ENCODE results near the gene SPINT3.

SPINT3 gene

GRCh38 chr20:45509091-45509490 is 6.3 kb downstream of the SPINT3 start:
- TF ChIP-seq CSRNP3 (CRISPR knock-in tag; IDR thresholded peaks at IDR 0.05) = no peak
- no peak for TF ChIP-seq TCF4 (CRISPR knock-in tag; IDR thresholded peaks at IDR 0.05; ENCODE audit: borderline replicate concordance)
- no peak for TF ChIP-seq SNAI2 (CRISPR knock-in tag; IDR thresholded peaks at IDR 0.05)
- TF ChIP-seq ZC3H10 (CRISPR knock-in tag; IDR thresholded peaks at IDR 0.05) = no peak
- TF ChIP-seq ZNF565 (CRISPR knock-in tag; conservative IDR thresholded peaks at IDR 0.05; ENCODE audit: low read depth) = no peak
- TF ChIP-seq ZNF8 (CRISPR knock-in tag; IDR thresholded peaks at IDR 0.05) = no peak
- TF ChIP-seq PPARA (CRISPR knock-in tag; IDR thresholded peaks at IDR 0.05; ENCODE audit: borderline replicate concordance) = no peak
- TF ChIP-seq RARB (CRISPR knock-in tag; IDR thresholded peaks at IDR 0.05) = no peak
- TF ChIP-seq ISL1 (CRISPR knock-in tag; IDR thresholded peaks at IDR 0.05) = no peak
- no peak for TF ChIP-seq CREB5 (CRISPR knock-in tag; IDR thresholded peaks at IDR 0.05; ENCODE audit: low read depth)
- TF ChIP-seq POU6F1 (CRISPR knock-in tag; IDR thresholded peaks at IDR 0.05; ENCODE audit: borderline replicate concordance, low read depth) = no peak
- no peak for TF ChIP-seq ESRRG (CRISPR knock-in tag; IDR thresholded peaks at IDR 0.05)
- TF ChIP-seq ZFP30 (CRISPR knock-in tag; IDR thresholded peaks at IDR 0.05) = no peak
- no peak for TF ChIP-seq OSR1 (CRISPR knock-in tag; IDR thresholded peaks at IDR 0.05)
- no peak for ATAC-seq

GRCh38 chr20:45508068-45508886 is 7.1 kb downstream of the SPINT3 start:
- TF ChIP-seq ARNTL (CRISPR knock-in tag; IDR thresholded peaks at IDR 0.05; ENCODE audit: borderline replicate concordance, low read depth) (no peak), ZNF70 (CRISPR knock-in tag; IDR thresholded peaks at IDR 0.05) (no peak), PATZ1 (CRISPR knock-in tag; IDR thresholded peaks at IDR 0.05; ENCODE audit: borderline replicate concordance) (no peak), ESRRG (CRISPR knock-in tag; IDR thresholded peaks at IDR 0.05) (no peak), TCF4 (CRISPR knock-in tag; IDR thresholded peaks at IDR 0.05; ENCODE audit: borderline replicate concordance) (no peak), ZC3H10 (CRISPR knock-in tag; IDR thresholded peaks at IDR 0.05) (no peak), PPARA (CRISPR knock-in tag; IDR thresholded peaks at IDR 0.05; ENCODE audit: borderline replicate concordance) (no peak), GLIS3 (CRISPR knock-in tag; IDR thresholded peaks at IDR 0.05) (no peak), ZNF8 (CRISPR knock-in tag; IDR thresholded peaks at IDR 0.05) (no peak), OSR1 (CRISPR knock-in tag; IDR thresholded peaks at IDR 0.05) (no peak), ZNF565 (CRISPR knock-in tag; conservative IDR thresholded peaks at IDR 0.05; ENCODE audit: low read depth) (no peak), RARB (CRISPR knock-in tag; IDR thresholded peaks at IDR 0.05) (no peak), TOX (CRISPR knock-in tag; IDR thresholded peaks at IDR 0.05; ENCODE audit: borderline replicate concordance) (no peak), ISL1 (CRISPR knock-in tag; IDR thresholded peaks at IDR 0.05) (no peak)
- no peak for ATAC-seq

- TF ChIP-seq ARNTL (CRISPR knock-in tag; IDR thresholded peaks at IDR 0.05; ENCODE audit: borderline replicate concordance, low read depth) (no peak), SNAI2 (CRISPR knock-in tag; IDR thresholded peaks at IDR 0.05) (no peak), POU6F1 (CRISPR knock-in tag; IDR thresholded peaks at IDR 0.05; ENCODE audit: borderline replicate concordance, low read depth) (no peak), PPARA (CRISPR knock-in tag; IDR thresholded peaks at IDR 0.05; ENCODE audit: borderline replicate concordance) (no peak), ZFP30 (CRISPR knock-in tag; IDR thresholded peaks at IDR 0.05) (no peak), ZC3H10 (CRISPR knock-in tag; IDR thresholded peaks at IDR 0.05) (no peak), BACH2 (CRISPR knock-in tag; IDR thresholded peaks at IDR 0.05; ENCODE audit: borderline replicate concordance) (no peak)
- ATAC-seq = no peak
Measured at GRCh38 chr20:45507011-45507820, 8.2 kb downstream of the SPINT3 start.

Measured in SK-N-SH treated with all-trans-retinoic acid at 6 μM for 48 hours (cell line).